ENCODE data around the gene R3HDML.
A peak's percentile ranks its signal among the peaks of the same experiment; 100 is the strongest.

Gene R3HDML

GRCh38 chr20:44310664-44311639 is 25.9 kb upstream of the R3HDML start, which contains the start of gene FITM2:
FITM2 (minus strand) TSS chr20:44311202; CDS start chr20:44311148, 54 bp downstream.
- no peaks in the 10 kb centered on the region for H3K27me3 ChIP-seq (ENCODE audit: insufficient read depth, low read depth)
- peaks cover 17% of the 10 kb centered on the region for H3K4me1 ChIP-seq (ENCODE audit: low read depth, poor library complexity, severe bottlenecking)
- H2AFZ ChIP-seq (ENCODE audit: low read depth) = peak within 1 kb of the TSS; percentile 80
- TF ChIP-seq, protein P1, sequence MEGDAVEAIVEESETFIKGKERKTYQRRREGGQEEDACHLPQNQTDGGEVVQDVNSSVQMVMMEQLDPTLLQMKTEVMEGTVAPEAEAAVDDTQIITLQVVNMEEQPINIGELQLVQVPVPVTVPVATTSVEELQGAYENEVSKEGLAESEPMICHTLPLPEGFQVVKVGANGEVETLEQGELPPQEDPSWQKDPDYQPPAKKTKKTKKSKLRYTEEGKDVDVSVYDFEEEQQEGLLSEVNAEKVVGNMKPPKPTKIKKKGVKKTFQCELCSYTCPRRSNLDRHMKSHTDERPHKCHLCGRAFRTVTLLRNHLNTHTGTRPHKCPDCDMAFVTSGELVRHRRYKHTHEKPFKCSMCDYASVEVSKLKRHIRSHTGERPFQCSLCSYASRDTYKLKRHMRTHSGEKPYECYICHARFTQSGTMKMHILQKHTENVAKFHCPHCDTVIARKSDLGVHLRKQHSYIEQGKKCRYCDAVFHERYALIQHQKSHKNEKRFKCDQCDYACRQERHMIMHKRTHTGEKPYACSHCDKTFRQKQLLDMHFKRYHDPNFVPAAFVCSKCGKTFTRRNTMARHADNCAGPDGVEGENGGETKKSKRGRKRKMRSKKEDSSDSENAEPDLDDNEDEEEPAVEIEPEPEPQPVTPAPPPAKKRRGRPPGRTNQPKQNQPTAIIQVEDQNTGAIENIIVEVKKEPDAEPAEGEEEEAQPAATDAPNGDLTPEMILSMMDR (conservative IDR thresholded peaks at IDR 0.05; ENCODE audit: low read depth, low read length) = peak; percentile 88
- H3K4me2 ChIP-seq = peak within 1 kb of the TSS; percentile 80
- H4K20me1 ChIP-seq (ENCODE audit: insufficient read depth) = no peaks in the 10 kb centered on the region
- H3K27ac ChIP-seq = no peak within 1 kb of the TSS
- H3K9ac ChIP-seq = peak within 1 kb of the TSS; percentile 55
- H3K4me3 ChIP-seq (IDR thresholded peaks at IDR 0.05; ENCODE audit: insufficient read depth, low read depth, low read length) = peak within 1 kb of the TSS; percentile 82
- H3K36me3 ChIP-seq (ENCODE audit: insufficient read depth) = no peaks in the 10 kb centered on the region
- H3K79me2 ChIP-seq (ENCODE audit: insufficient read depth, low read depth) = peaks cover 9% of the 10 kb centered on the region; the same call in 1 of the 2 replicates

GRCh38 chr20:44314870-44315269 is 22.0 kb upstream of the R3HDML start:
- Histone ChIP-seq H3K4me1 (ENCODE audit: low read depth, poor library complexity, severe bottlenecking) (peaks cover 13% of the 10 kb centered on the region), H3K4me2 (no peak overlapping the region), H3K36me3 (ENCODE audit: insufficient read depth) (no peaks in the 10 kb centered on the region), H2AFZ (ENCODE audit: low read depth) (no peak overlapping the region), H3K79me2 (ENCODE audit: insufficient read depth, low read depth) (peaks cover under 1% of the 10 kb centered on the region; the same call in 1 of the 2 replicates), H3K27ac (no peak overlapping the region), H4K20me1 (ENCODE audit: insufficient read depth) (no peaks in the 10 kb centered on the region), H3K27me3 (ENCODE audit: insufficient read depth, low read depth) (no peaks in the 10 kb centered on the region), H3K4me3 (IDR thresholded peaks at IDR 0.05; ENCODE audit: insufficient read depth, low read depth, low read length) (no peak overlapping the region), H3K9ac (no peak overlapping the region)
- TF ChIP-seq, protein P1 (conservative IDR thresholded peaks at IDR 0.05; ENCODE audit: low read depth, low read length) = no peak

- Histone ChIP-seq H3K36me3 (ENCODE audit: insufficient read depth) (no peaks in the 10 kb centered on the region), H3K4me2 (no peak overlapping the region), H3K27me3 (ENCODE audit: insufficient read depth, low read depth) (no peaks in the 10 kb centered on the region), H2AFZ (ENCODE audit: low read depth) (no peak overlapping the region), H3K79me2 (ENCODE audit: insufficient read depth, low read depth) (no peaks in the 10 kb centered on the region), H4K20me1 (ENCODE audit: insufficient read depth) (no peaks in the 10 kb centered on the region), H3K4me1 (ENCODE audit: low read depth, poor library complexity, severe bottlenecking) (peaks cover 16% of the 10 kb centered on the region), H3K27ac (no peak overlapping the region), H3K4me3 (IDR thresholded peaks at IDR 0.05; ENCODE audit: insufficient read depth, low read depth, low read length) (no peak overlapping the region), H3K9ac (no peak overlapping the region)
- TF ChIP-seq, protein P1 (conservative IDR thresholded peaks at IDR 0.05; ENCODE audit: low read depth, low read length) = no peak
Observed at GRCh38 chr20:44319839-44320422, 16.9 kb upstream of the R3HDML start.

DNA sequence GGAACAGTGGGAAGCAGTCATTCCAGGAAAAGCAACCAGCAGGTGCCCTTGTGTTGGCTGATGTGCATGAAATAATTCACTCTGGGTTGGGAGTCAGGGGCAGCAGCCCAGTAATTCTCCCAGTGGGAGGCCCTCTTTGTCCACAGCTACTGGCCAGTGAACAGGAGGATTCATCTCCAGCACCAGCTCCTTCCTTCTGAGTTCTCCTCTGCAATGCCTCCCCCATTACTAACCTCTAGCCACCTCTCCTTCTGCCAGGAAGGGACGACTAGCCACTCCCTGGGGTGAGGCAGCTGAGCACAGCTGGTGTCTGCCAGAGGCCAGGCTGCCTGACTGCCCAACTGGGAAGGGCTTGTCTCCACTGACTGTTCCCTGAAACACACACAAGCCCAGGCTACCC is 12.5 kb upstream of the R3HDML start:
- no peaks in the 10 kb centered on the region for H3K36me3 ChIP-seq (ENCODE audit: insufficient read depth)
- H3K4me3 ChIP-seq (IDR thresholded peaks at IDR 0.05; ENCODE audit: insufficient read depth, low read depth, low read length) = no peak overlapping the region
- no peak overlapping the region for H2AFZ ChIP-seq (ENCODE audit: low read depth)
- no peaks in the 10 kb centered on the region for H4K20me1 ChIP-seq (ENCODE audit: insufficient read depth)
- no peak overlapping the region for H3K4me2 ChIP-seq
- H3K27me3 ChIP-seq (ENCODE audit: insufficient read depth, low read depth) = no peaks in the 10 kb centered on the region
- TF ChIP-seq, protein P1 (conservative IDR thresholded peaks at IDR 0.05; ENCODE audit: low read depth, low read length) = no peak
- peaks cover 16% of the 10 kb centered on the region for H3K4me1 ChIP-seq (ENCODE audit: low read depth, poor library complexity, severe bottlenecking)
- no peak overlapping the region for H3K27ac ChIP-seq
- H3K79me2 ChIP-seq (ENCODE audit: insufficient read depth, low read depth) = no peaks in the 10 kb centered on the region
- H3K9ac ChIP-seq = no peak overlapping the region

Measured in KMS-11 (cell line).